IPS DF 6.9 (cell line): ENCODE measurements around the gene C2CD2.

Source experiments
- DNase-seq: peaks from one replicate; pipeline ENCODE4 v3.0.0-alpha.2; 2013; ENCODE audit warnings: low read depth, low spot score
- H3K27ac ChIP-seq: one replicate; pipeline ENCODE4 v1.5.1; 2013; ENCODE audit warnings: low read length, control low read depth
- H3K27me3 ChIP-seq: 2 replicates; pipeline ENCODE4 v1.6.1; 2013; ENCODE audit warnings: mild to moderate bottlenecking, low read length; ENCODE audit not compliant: control insufficient read depth, insufficient read depth
- H3K36me3 ChIP-seq: 2 replicates; pipeline ENCODE4 v1.6.1; 2013; ENCODE audit warnings: low read length; ENCODE audit not compliant: control insufficient read depth, insufficient read depth
- H3K4me1 ChIP-seq: 2 replicates; pipeline ENCODE4 v1.6.1; 2013; ENCODE audit warnings: low read length; ENCODE audit not compliant: control insufficient read depth, insufficient read depth
- H3K4me3 ChIP-seq: 2 replicates; pipeline ENCODE4 v1.5.1; 2013; ENCODE audit warnings: mild to moderate bottlenecking, low read length
- H3K9me3 ChIP-seq: 2 replicates; pipeline ENCODE4 v1.6.1; 2013; ENCODE audit warnings: low read length, inconsistent platforms; ENCODE audit not compliant: control insufficient read depth, insufficient read depth
- WGBS: extraction: QIAGEN DNeasy Blood & Tissue Kit; methylation state at CpG from one replicate; pipeline ENCODE4 v1.1.7; 2013; ENCODE audit warnings: mixed read lengths, missing lambda C conversion rate; ENCODE audit not compliant: insufficient read length, insufficient coverage; 5-methylcytosine and 5-hydroxymethylcytosine counted together

C2CD2 gene

DNA sequence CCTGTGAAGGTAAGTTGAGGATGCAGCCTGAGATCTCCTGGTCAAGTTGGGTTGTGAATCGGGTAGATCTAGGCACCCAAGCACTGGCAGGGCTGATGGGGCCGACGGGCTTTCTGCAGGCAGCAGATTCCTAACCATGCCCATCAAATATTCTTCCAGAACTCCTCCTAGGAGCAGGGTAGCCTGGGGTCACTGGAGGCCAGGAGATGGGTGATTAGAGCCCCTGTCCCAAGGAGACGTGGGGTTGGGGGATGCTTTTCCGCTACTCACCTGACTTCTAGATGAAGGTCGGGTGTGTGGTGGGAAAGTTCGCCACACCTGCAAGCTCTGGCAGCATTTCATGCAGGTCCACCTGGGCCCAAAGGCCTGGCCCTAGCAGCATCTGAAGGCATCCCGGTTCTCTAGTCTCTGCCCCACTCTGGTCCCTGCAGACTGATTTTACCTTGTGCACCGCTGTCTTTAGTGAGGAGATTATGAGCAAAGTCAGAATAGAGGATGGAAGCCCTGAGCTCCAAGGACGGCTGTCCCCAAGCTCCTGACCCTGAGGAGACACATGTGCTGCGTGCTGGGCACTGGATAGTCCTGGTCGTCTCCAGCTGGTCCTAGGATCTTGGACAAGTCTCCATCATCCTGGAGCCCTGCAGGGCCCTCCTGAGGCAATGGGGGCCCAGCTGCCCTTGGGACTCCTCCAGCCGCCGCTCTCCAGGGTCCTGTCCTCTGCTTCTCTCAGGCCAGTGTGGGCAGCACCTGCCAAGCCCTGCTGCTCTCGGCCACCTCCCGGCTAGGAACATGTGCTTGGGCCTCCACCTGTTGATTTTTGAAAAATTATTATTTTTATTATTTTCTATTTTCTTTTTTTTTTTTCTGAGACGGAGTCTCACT, 21.8 kb upstream of the C2CD2 start:
- Histone ChIP-seq H3K27me3 (no peaks in the 10 kb centered on the region), H3K9me3 (no peaks in the 10 kb centered on the region), H3K27ac (no peak overlapping the region), H3K4me3 (no peak overlapping the region), H3K4me1 (peaks cover 4% of the 10 kb centered on the region; the same call in 1 of the 2 replicates), H3K36me3 (no peaks in the 10 kb centered on the region)
- WGBS, result no CpG with 5 or more reads among the region's 17 CpGs
- DNase-seq, result no peak

DNA sequence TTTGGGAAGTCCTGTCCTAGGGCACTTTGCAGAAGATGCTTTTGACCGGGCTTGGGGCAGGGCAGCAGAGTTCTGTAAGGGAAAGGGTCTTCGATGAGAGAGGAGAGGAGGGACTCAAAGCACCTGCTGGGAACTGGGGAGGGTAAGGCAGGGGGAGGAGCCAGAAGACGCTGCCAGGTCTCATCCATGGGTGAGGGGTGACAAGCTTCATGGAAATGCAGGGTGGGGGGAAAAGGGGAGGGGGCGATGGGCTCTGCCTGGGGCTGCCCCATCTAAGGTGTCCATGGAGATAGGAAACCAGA, 20.9 kb upstream of the C2CD2 start:
- no peak for DNase-seq
- no peaks in the 10 kb centered on the region for H3K36me3 ChIP-seq
- no peak overlapping the region for H3K4me3 ChIP-seq
- H3K27me3 ChIP-seq, result no peaks in the 10 kb centered on the region
- H3K9me3 ChIP-seq, result no peaks in the 10 kb centered on the region
- no CpG with 5 or more reads among the region's 4 CpGs for WGBS
- H3K27ac ChIP-seq, result no peak overlapping the region
- H3K4me1 ChIP-seq, result peaks cover 4% of the 10 kb centered on the region; the same call in 1 of the 2 replicates

DNA sequence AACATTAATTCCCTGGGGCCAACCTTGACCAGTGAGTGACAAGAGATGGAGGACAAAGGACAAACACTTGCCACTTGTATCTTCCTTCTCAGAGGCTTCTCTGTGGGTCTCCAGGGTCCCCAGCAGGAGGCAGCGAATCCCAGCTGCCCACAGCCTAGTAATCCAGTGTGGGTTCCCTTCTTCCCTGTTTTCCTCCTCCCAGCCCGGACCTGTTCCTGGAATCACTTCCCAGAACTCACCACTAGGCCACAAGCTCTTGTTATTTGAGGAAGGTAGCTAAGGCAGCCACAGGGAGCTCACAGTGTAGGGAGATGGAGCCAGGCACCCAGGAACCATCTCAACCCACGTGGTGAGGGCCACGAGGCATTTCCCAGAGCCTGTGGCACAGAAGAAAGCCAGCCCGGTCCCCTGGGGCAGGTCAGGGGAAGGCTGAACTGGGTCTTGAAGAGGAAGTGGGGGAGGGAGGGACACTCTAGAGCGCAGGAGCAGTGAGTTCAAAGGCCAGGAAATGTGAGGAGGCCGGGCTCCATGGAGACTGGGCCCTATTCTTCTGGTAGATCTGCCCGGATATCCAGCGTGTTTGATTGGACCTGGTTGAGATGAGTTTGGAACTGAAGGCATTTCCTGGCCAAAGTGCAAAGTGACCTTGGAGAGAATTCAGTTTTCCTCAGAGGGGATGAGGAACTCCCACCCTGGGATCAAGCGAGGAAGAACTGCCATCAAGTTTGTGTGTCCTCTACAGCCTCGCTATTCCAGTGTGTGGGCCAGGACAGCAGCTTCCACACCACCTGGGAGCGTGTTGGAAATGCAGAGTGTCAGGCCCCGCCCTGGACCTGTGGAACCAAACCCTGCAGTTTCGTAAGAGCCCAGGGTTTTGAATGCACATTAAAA, 20.3 kb upstream of the C2CD2 start:
- no CpG with 5 or more reads among the region's 14 CpGs for WGBS
- no peak for DNase-seq
- no peaks in the 10 kb centered on the region for H3K27me3 ChIP-seq

DNA sequence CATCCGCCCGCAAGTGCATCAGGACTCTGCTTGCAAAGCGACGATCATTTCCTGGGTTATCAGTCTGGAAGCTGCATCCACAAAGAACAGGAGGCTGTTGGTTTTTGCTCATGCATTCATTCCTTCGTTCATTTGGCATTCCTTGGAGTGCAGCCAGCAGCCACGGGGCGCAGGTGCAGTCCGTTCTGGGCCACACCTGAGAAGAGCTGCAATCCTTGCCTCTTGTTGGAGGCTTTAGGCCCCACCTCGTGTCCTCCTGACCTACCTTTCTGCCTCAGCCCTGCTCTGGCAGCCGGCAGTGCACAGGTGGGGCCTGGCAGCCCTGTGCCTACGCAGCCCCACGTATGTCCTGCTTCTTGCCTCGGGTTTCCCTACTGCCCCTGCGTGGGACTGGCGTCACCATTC, 19.6 kb upstream of the C2CD2 start:
- H3K4me3 ChIP-seq, result no peak overlapping the region

More for the DNA sequence above, 20.3 kb upstream of the C2CD2 start:
- H3K27ac ChIP-seq, result no peak overlapping the region
- no peaks in the 10 kb centered on the region for H3K36me3 ChIP-seq
- H3K4me1 ChIP-seq, result peaks cover 4% of the 10 kb centered on the region; the same call in 1 of the 2 replicates
- H3K9me3 ChIP-seq, result no peaks in the 10 kb centered on the region
- no peak overlapping the region for H3K4me3 ChIP-seq

DNA sequence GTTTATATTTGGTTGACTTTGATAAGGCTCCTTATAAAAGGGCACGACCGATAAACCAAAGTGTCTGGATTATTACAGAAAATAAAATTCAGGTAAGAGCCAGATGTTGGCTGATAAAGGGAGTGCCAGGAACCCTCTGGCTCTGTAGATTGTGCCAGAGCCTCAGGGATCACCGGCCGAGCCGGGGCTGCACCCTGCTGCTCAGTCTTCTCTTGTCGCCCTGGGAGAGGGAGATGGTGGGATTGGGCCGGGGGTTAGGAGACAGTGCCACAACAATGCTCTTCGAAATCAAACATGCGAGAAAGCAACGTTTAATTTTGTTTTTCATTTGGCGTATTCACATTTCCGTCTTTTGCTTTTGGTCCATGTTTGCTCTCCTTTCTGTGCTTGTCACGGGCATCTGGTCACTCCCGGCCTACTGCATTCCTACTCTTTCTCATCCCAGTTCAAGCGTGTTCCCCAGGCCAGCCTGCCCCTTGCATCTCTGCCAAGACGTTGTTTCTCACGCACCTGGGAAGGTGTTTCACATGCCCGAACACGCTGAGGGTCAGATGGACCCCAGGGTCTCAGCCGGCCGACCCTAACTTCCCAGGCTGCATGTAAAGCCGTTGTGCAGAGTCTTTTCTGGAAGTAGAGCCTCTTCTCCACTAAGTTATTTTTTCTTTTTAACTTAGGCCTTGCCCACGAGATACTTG, 18.8 kb upstream of the C2CD2 start:
- Histone ChIP-seq H3K27ac (no peak overlapping the region), H3K36me3 (no peaks in the 10 kb centered on the region), H3K9me3 (no peaks in the 10 kb centered on the region), H3K27me3 (no peaks in the 10 kb centered on the region), H3K4me3 (no peak overlapping the region), H3K4me1 (peaks cover 4% of the 10 kb centered on the region; the same call in 1 of the 2 replicates)
- DNase-seq, result no peak
- no CpG with 5 or more reads among the region's 23 CpGs for WGBS

More for the DNA sequence above, 19.6 kb upstream of the C2CD2 start:
- Histone ChIP-seq H3K9me3 (no peaks in the 10 kb centered on the region), H3K4me1 (peaks cover 4% of the 10 kb centered on the region; the same call in 1 of the 2 replicates), H3K27me3 (no peaks in the 10 kb centered on the region), H3K36me3 (no peaks in the 10 kb centered on the region), H3K27ac (no peak overlapping the region)
- no peak for DNase-seq
- WGBS, result no CpG with 5 or more reads among the region's 15 CpGs

DNA sequence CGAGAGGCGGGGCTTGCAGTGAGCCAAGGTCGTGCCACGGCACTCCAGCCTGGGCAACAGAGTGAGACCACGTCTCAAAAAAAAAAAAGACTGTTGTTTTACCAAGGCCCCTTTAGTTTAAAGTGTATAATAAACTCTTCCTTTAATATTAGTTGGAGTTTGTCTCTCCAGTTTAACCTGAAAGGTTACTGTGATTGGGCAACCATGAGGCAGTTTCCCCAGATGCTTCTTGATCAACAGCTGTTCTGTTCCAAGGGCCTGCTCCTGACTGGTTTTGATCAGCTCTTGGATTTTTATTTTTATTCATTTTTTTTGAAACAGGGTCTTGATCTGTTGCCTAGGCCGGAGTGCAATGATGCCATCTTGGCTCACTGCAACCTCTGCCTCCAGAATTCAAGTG, 18.1 kb upstream of the C2CD2 start:
- DNase-seq, result no peak
- Histone ChIP-seq H3K27ac (no peak overlapping the region), H3K27me3 (no peaks in the 10 kb centered on the region), H3K9me3 (no peaks in the 10 kb centered on the region), H3K36me3 (no peaks in the 10 kb centered on the region), H3K4me1 (peaks cover 4% of the 10 kb centered on the region; the same call in 1 of the 2 replicates), H3K4me3 (no peak overlapping the region)
- WGBS, result no CpG with 5 or more reads among the region's 6 CpGs

DNA sequence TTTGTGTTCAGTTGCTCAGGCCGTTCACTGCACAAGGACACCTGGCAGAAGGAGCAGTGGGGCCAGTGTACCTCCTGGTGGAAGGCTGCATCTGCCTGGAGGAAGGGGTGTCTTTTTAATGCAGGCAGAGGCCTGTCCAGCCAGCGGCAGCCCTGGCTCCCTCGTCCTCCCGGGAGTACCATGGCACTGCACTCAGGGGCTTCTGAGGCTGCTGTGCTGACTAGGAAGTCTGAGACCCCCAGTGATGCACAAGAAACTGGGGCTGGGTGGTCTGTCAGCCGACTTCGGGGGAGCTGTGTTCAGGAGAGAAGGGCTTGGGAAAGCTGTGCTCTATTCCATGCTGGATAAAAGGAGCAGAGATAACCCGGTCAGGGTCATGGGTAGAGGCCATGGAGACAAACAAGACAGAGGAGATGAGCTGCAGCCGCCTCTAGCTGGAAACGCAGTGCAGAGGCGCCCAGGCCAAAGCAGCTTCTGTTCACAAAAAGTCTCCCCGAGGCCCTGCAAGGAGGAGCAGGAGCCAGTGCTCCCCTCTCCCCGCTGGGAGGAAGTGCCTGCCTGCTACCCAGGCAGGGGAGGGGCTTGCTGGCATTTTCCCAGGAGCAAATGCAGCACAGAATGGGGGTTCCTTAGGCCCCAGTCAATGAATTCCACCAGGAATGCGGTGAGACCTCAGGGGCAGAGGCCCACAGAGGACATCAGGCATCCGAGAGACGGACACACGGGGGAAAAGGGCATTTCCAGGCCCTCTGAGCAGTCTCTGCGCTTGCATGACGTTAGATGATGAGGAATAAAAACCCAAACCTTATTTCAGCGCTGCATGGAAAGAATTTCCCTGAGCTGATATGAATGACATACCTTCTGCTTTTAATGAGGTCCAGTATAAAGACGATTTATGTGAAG, 17.2 kb upstream of the C2CD2 start:
- Histone ChIP-seq H3K36me3 (no peaks in the 10 kb centered on the region), H3K4me3 (no peak overlapping the region), H3K27me3 (no peaks in the 10 kb centered on the region), H3K4me1 (peaks cover 4% of the 10 kb centered on the region; the same call in 1 of the 2 replicates), H3K27ac (no peak overlapping the region), H3K9me3 (no peaks in the 10 kb centered on the region)
- no CpG with 5 or more reads among the region's 20 CpGs for WGBS
- DNase-seq, result no peak

DNA sequence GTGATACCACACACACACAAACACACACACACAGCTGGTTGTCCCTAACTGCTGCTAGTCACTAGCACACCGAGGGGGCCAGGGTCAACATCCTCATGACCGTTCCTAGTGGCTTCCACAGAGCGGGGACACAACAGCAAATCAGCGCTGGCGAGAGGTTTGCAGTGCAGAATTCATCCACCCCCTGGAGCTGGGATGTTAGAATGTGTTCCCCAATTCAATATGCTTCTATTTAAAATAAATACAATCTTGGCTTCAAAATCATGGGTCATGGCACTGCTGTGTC, 16.2 kb upstream of the C2CD2 start:
- Histone ChIP-seq H3K27me3 (no peaks in the 10 kb centered on the region), H3K9me3 (no peaks in the 10 kb centered on the region), H3K4me1 (peaks cover 4% of the 10 kb centered on the region; the same call in 1 of the 2 replicates), H3K27ac (no peak overlapping the region), H3K36me3 (no peaks in the 10 kb centered on the region), H3K4me3 (no peak overlapping the region)
- DNase-seq, result no peak
- no CpG with 5 or more reads among the region's 5 CpGs for WGBS

DNA sequence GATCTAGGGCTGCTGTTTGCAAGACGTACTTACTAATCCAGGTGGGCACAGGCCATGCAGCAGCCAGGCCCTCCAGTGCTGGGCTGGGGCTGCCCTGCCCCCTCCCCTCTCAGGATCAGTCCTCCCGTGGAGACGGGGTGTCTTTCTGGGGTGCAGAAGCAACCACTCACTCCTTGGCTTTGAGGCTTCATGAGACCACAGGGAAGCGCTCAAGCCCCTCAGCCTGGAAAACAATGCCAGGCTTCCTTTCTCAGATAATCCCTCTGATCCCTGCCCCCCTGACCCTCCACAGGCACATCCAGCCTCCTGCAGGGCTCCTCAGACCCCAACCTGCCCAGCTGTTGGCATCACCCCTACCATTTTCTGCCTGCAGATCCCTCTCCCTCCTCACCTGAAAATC, 13.9 kb upstream of the C2CD2 start:
- WGBS, result no CpG with 5 or more reads among the region's 4 CpGs
- Histone ChIP-seq H3K4me1 (no peaks in the 10 kb centered on the region; the same call in 1 of the 2 replicates), H3K27ac (no peak overlapping the region), H3K27me3 (no peaks in the 10 kb centered on the region), H3K36me3 (no peaks in the 10 kb centered on the region), H3K4me3 (no peak overlapping the region), H3K9me3 (no peaks in the 10 kb centered on the region)
- DNase-seq, result no peak
